Fibroblast of skin of left biceps (primary cell): ENCODE data around the gene NR1I3.
A peak's percentile ranks its signal among the peaks of the same experiment; 100 is the strongest.

ENCODE experiments used
- DNase-seq, 2 experiments: peaks; one replicate each; pipeline ENCODE4 v3.0.0-alpha.2; 2013; ENCODE audit warnings: low read depth in 2 of 2

NR1I3 gene

GRCh38 chr1:161218301-161219077 lies 19.5 kb downstream of the NR1I3 start:
- DNase-seq = no peak

GRCh38 chr1:161217831-161218230 lies 20.2 kb downstream of the NR1I3 start:
- DNase-seq = no peak

- DNase-seq = no peak
Measured at GRCh38 chr1:161216945-161217712, 20.9 kb downstream of the NR1I3 start.

- no peak for DNase-seq
Measured at GRCh38 chr1:161215076-161215475, 22.9 kb downstream of the NR1I3 start, which contains the start of gene FCER1G. Gene FCER1G, plus strand, starts transcription at chr1:161215295. Its CDS starts 27 bp downstream, at chr1:161215322.

- no peak for DNase-seq
Measured at GRCh38 chr1:161214369-161214768, 23.6 kb downstream of the NR1I3 start.

GRCh38 chr1:161209790-161210409 lies 28.1 kb downstream of the NR1I3 start:
- DNase-seq = no peak

- DNase-seq = no peak
Measured at GRCh38 chr1:161207173-161207572, 30.8 kb downstream of the NR1I3 start.

GRCh38 chr1:161206411-161207140 lies 31.4 kb downstream of the NR1I3 start:
- DNase-seq = no peak

GRCh38 chr1:161201836-161202712 lies 35.9 kb downstream of the NR1I3 start, which contains the start of gene NDUFS2:
Gene NDUFS2, plus strand, starts transcription at chr1:161202367. Its CDS starts 19 bp downstream, at chr1:161202386.
- peak; percentile 97 for DNase-seq

GRCh38 chr1:161200992-161201835 lies 36.8 kb downstream of the NR1I3 start:
- DNase-seq = no peak

- DNase-seq = no peak
Measured at GRCh38 chr1:161200421-161200991, 37.5 kb downstream of the NR1I3 start.

GRCh38 chr1:161199506-161200139 lies 38.4 kb downstream of the NR1I3 start:
- DNase-seq = no peak

- DNase-seq = peak; percentile 91 to 93
Measured at GRCh38 chr1:161198897-161199431, 39.0 kb downstream of the NR1I3 start, which contains the start of gene ADAMTS4. Gene ADAMTS4, minus strand, starts transcription at chr1:161199054. Its CDS starts 427 bp downstream, at chr1:161198627.

GRCh38 chr1:161198194-161198896 lies 39.7 kb downstream of the NR1I3 start:
- no peak for DNase-seq

- DNase-seq = no peak
Measured at GRCh38 chr1:161197560-161198193, 40.3 kb downstream of the NR1I3 start.

- peak; percentile 82 to 83 for DNase-seq
Measured at GRCh38 chr1:161196521-161197451, 41.2 kb downstream of the NR1I3 start.
